Left lobe of liver (tissue), 2 donors: ENCODE measurements around the gene NXN. TPM values are rescaled to one million over a fixed set of nuclear protein-coding genes. Genes with fewer than 3 reads are reported as not detected.

Experiments
- ATAC-seq: fragments of 200-7000 bp; cut with Tn5 transposase; one replicate; pipeline ENCODE4 v1.9.1; 2020; ENCODE audit warnings: mild to moderate bottlenecking, moderate library complexity
- DNase-seq: peaks from one replicate; pipeline ENCODE4 v3.0.0-alpha.2; 2020; ENCODE audit warnings: low spot score
- total RNA-seq: library from RNA; stranded (reverse); gene quantifications from one replicate; pipeline ENCODE4 v1.2.1, GENCODE V29; 2021
- donor health status: DM: no; HTN: no; CAD: no; lungs with moderate emphysema.
- donor health status: DM: no; HTN: yes; CAD: no.

Gene NXN
- total RNA-seq = 8.1 TPM

DNA sequence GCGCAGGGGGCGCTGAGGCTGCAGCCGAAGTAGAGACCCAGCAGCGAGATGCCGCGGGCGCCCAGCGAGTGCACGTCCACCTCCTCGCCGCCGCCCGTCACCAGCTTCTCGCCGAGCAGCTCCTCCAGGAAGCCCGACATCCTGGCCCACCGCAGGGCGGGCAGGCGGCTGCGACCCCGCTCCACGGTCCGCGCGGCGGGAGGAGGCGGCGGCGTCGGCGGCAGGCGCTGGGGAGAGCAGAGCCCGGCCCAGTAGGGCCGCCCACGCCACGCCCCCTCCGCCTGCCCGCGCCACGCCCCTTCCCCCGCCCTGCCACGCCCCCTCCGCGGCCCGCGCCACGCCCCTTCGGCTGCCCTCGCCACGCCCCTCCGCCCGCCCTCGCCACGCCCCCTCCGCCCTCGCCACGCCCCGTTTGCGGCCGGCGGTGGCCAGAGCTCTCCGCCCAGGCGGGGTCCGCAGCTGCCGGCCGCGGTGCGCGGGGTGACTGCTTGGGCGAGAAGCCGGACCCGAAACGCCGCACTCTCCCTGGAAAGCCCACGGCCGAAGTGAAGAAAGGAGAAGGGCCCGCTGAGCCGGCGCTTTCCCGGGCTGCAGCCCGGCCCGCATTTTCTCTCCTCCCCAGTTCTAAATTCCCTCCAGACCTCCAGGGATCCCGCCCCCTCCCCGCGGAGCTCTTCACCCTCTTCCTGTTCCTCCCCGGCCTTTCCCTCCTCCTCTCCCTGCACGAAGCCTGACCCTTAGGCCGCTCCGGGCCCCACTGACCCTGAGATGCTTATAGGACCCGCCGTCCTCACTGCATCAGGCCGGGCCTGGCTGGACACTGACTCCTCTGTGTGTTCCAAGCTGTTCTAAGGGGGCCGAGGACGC lies at the start of gene NXN:
TSS of gene NXN (minus strand) at position 238 of the 867 bp plus-strand sequence.
- DNase-seq (peak; percentile 90), ATAC-seq (peak; percentile 94)

GRCh38 chr17:1027044-1027443 lies 47.5 kb upstream of the NXN start:
- ATAC-seq (no peak), DNase-seq (no peak)

- no peak for DNase-seq
- ATAC-seq = no peak
Observed at GRCh38 chr17:1026599-1026975, 47.0 kb upstream of the NXN start.

- DNase-seq (no peak), ATAC-seq (no peak)
Observed at GRCh38 chr17:1025733-1026598, 46.4 kb upstream of the NXN start.

GRCh38 chr17:1024076-1024475 lies 44.5 kb upstream of the NXN start:
- ATAC-seq (no peak), DNase-seq (no peak)

DNA sequence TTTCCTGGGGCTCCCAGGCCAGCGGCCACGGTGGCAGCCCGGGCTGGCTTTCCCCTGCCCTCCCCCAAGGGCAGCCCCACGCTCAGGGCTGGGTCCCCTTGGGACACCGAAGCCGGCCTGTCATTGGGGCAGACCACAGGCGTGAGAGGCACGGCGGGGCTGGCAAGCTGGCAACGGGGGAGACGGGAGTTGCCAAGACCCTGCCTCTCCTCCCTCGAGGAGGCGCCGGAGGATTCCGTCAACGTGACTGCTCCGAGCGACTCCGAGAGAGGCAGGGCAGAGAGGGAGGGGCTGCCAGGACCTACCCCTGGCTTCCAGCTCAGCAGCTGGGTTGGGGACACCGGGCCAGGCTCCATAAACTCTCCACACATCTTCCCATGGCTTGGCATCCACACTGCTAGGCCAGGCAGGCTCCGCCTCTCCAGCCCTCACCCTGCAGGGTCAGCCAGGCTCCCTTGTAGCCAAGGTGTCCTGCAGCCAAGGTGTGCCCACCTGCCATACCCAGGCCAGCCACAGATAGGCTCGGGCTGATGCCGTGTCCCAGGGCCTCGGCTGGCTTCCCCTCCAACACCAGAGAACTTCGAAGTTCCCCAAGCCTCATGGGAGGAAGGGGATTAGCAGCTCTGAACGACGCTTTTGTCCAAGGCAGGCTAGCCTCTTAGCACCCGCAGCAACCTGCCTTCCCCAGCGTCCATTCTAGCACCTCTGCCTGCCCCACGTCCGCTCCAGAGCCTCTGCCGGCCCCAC lies 42.9 kb upstream of the NXN start:
- no peak for ATAC-seq
- DNase-seq = no peak

GRCh38 chr17:1021147-1021546 lies 41.6 kb upstream of the NXN start:
- DNase-seq (no peak), ATAC-seq (no peak)

DNA sequence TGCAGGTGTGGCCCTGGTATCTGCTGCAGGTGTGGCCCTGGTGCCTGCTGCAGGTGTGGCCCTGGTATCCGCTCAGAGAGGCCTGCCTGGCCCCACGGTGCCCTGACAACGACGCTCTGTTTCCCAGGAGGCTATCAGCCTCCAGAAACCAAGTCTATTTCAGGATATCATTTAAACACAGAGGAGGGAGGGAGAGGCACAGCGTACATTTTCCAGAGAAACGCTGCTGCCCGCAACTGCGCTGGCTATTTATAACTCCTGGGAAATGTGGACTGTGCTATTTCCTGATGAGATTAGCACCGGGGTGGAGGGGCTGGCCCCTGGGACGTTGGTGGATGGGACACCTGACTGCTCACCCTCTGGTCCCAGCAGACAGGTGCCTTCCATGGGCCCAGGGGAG lies 39.9 kb upstream of the NXN start:
- peak; percentile 31 for ATAC-seq
- DNase-seq = no peak

DNA sequence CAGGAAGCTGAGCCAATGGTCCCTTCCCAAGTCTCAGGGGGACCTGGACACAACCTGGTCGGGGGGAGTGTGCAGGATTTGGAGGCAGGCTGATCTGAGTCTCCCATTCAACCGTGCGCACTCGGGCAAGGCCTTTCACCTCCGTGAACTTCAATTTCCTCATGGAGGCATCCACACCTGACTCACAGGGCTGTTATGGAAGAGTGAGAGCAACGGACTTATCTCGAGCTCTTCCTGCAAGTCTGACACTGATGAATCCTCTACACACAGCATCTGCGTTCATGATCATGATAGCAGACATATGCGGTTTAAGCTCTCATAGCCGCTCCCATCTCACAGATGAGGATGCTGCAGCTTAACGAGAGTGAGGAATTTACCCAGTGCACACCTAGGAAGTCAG lies 39.0 kb upstream of the NXN start:
- ATAC-seq = no peak
- DNase-seq = no peak

DNA sequence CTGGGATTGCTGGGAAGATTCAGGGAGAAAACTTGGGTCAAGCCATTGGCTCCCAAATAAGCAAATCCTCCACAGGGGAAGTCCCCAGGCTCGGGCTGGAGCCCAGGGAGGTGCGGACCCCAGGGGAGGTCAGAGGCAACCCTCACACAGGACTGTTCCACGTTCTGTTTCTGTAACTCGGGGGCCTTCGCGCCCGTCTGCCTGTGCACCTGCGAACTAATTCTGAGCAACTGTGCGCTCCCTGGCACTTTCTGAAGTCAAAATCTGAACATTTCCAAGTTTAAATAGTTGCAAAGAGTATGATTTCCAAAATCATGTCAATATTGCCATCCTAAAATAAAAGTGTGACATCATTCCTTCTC lies 34.1 kb upstream of the NXN start:
- DNase-seq = no peak

DNA sequence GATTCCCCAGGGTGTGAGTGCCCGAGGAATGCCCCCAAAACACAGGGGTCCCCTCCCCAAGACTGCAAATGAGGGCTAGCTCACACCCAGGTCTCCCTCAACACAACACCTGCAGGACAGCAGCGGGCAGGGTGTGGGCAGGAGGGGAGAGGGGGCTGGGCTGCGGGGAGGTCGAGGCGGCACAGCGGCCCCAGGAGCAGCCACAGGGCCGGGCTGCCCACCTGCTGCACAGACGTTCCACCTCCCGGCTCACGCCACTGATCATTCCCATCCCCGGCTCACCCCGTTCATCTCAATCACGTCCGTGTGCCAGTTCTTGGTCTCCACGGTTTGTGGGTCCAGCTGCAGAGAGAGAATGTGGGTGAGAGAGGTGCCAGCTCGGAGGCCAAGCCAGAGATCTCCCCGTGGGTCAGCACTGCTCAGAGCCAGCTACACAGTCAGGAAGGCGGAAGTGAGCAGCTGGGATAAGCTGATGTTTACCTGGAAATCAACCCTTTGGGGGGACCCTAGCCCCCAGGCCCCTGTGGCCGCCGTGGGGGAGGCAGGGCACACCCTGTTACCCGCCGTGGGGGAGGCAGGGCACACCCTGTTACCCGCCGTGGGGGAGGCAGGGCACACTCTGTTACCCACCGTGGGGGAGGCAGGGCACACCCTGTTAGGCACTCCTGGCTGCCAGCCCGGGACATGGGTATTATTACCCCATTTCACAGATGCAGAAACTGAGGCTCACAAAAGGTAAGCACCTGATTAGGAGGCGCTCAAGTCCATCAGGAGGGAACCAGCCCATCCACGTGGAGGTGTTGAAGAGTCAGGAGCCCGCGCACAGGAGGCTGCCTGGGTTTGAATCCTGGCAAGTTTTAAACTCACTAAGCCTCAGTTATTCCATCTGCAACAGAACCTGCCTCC lies 33.5 kb upstream of the NXN start:
- ATAC-seq = no peak
- no peak for DNase-seq

More for the DNA sequence above, 34.1 kb upstream of the NXN start:
- no peak for ATAC-seq

- ATAC-seq (no peak), DNase-seq (no peak)
Observed at GRCh38 chr17:1011760-1012735, 32.5 kb upstream of the NXN start.

- no peak for ATAC-seq
- no peak for DNase-seq
Observed at GRCh38 chr17:1011138-1011537, 31.6 kb upstream of the NXN start.

GRCh38 chr17:1010586-1010985 lies 31.0 kb upstream of the NXN start:
- ATAC-seq = no peak

DNA sequence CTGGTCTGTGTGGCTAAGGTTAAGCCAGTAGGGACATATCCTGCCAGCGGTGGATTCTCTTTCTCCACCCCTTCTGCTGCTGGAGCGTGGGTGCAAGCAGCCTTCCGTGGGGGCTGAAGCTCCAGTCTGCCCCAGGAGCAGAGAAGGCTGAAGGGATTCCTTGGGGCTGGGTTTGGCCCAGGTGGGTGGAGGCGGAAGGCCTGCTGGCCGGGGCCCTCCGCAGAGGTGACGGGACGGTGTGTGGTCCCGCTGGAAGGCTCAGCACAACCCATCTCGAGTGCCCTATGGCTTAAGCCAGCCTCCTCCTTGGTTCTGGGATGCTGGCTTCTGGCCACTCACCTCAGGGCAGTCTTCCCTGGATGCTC lies 30.5 kb upstream of the NXN start:
- ATAC-seq (no peak), DNase-seq (no peak)

More at GRCh38 chr17:1010586-1010985, 31.0 kb upstream of the NXN start:
- DNase-seq = no peak

GRCh38 chr17:1009229-1010085 lies 29.9 kb upstream of the NXN start:
- no peak for ATAC-seq
- no peak for DNase-seq

DNA sequence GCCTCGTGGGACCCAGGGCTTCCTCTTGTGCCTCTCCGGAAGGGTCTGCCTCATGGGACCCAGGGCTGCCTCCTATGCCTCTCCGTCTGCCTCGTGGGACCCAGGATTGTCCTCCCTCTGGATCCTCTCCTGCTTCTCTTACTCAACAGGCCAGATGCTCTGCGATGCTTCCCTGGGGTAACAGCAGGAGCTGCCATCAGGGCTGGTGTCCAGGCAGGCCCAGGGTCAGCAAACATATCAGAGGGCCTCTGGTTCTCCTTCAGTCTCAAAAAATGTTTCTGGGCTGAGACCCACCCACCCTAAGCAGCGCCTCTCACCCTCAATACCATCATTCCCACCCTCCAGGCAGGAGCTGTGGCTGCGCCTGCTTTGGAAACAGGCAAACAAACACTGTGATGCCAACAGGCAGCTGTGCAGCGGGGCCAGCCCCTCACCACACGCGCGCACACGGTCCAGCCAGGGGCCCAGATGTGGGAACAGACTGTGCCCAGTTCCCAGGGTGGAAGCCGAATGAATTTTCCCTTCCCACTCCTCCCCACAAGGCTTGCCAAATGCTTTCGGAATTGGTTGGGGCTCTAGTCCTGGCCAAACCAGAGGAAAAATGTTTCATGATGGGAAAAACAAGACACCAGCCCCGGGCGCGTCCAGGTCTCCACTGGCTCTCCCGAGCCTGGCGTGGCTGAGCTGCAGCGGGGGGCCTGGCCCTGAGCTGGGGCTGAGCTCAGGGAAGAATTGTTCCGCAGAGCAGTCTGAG lies 28.6 kb upstream of the NXN start:
- ATAC-seq (no peak), DNase-seq (no peak)
